Measurements from ENCODE around the gene TATDN3.
A peak's percentile ranks its signal among the peaks of the same experiment; 100 is the strongest.

DNA sequence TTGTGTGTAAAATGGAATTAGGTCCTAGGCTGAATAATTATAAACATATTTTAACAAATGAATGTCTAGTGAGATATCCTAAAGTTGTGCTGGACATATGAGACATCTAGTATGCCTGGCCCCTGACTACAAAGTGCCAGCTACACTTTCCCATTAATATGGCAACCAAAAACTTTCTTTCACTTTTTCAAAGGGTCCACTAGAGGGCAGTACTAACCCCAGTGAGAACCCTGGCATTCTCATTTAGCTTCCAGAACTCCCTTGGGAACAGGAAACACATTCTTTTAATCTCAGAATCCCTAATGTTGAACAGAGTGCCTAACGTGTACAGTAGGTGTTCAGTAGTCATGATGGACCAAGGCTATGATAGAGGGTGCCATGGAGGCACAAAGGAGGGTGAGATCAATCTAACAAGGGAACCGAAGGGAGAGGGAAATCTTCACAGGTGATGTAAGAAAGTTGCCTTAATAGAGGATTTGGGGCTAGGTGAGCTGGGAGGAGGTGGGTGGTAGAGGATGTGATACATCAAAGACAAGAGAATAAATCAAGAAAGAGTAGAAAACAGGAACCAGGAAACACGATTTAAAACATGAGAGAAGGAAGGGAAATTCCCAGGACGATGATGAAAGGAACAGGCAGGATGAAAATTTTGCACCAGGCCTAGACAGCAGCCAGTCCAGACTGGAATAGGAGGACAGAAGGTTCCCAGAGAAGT lies 41.7 kb upstream of the TATDN3 start:
- TF ChIP-seq, protein P1, sequence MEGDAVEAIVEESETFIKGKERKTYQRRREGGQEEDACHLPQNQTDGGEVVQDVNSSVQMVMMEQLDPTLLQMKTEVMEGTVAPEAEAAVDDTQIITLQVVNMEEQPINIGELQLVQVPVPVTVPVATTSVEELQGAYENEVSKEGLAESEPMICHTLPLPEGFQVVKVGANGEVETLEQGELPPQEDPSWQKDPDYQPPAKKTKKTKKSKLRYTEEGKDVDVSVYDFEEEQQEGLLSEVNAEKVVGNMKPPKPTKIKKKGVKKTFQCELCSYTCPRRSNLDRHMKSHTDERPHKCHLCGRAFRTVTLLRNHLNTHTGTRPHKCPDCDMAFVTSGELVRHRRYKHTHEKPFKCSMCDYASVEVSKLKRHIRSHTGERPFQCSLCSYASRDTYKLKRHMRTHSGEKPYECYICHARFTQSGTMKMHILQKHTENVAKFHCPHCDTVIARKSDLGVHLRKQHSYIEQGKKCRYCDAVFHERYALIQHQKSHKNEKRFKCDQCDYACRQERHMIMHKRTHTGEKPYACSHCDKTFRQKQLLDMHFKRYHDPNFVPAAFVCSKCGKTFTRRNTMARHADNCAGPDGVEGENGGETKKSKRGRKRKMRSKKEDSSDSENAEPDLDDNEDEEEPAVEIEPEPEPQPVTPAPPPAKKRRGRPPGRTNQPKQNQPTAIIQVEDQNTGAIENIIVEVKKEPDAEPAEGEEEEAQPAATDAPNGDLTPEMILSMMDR (IDR thresholded peaks at IDR 0.05; ENCODE audit: low read depth, low read length): peak; percentile 85
- TF ChIP-seq EZH2phosphoT487 (IDR thresholded peaks at IDR 0.05; ENCODE audit: low read depth): no peak
